Measurements from ENCODE around the gene PLA2G12B. TPM values are rescaled to one million over a fixed set of nuclear protein-coding genes. Genes with fewer than 3 reads are reported as not detected.

Gene PLA2G12B
- total RNA-seq, 2 experiments from 2014 or later, result not detected

DNA sequence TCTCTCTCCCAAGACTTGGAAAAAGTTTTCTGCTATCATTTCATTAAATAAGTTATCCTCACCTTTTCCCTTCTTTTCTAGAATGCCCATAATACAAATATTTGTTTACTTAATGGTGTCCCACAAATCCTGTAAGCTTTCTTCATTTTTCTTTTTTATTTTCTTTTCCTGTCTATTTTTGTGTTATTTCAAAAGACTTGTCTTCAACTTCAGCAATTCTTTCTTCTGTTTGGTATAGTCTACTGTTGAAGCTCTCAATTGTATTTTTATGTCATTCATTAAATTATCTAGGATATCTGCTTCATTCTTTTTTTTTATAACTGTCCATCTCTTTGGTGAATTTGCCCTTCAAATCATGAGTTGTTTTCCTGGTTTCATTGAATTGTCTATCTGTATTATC, 25.1 kb upstream of the PLA2G12B start:
- ATAC-seq (ENCODE audit: poor library complexity) (no peak), DNase-seq (no peak)
- Mint-ChIP-seq H3K27ac (no peak overlapping the region), H3K36me3 (ENCODE audit: low read depth) (peaks cover 18% of the 10 kb centered on the region), H3K9me3 (peaks cover 37% of the 10 kb centered on the region), H3K4me3 (no peak overlapping the region), H3K4me1 (ENCODE audit: low read depth) (no peaks in the 10 kb centered on the region), H3K27me3 (peaks cover 23% of the 10 kb centered on the region)
- ChIA-PET CTCF (no interaction called here), POLR2A (no interaction called here)
- intact Hi-C loops (cut with DNase I, micrococcal nuclease), result no loop called here
- Histone ChIP-seq H3K4me3 (ENCODE audit: low read length) (no peak overlapping the region), H3K9me3 (ENCODE audit: control insufficient read depth in 1 of 2, insufficient read depth in 1 of 2, low read length in 2 of 2) (peaks cover 28 to 56% of the 10 kb centered on the region in 2 experiments), H3K27me3 (ENCODE audit: control insufficient read depth in 1 of 2, insufficient read depth in 2 of 2, low read length in 2 of 2) (peaks cover 0 to 5% of the 10 kb centered on the region in 2 experiments), H3K4me1 (ENCODE audit: insufficient read depth, low read length) (no peaks in the 10 kb centered on the region), H3K36me3 (ENCODE audit: insufficient read depth, low read length) (no peaks in the 10 kb centered on the region), H3K27ac (ENCODE audit: low read depth in 1 of 2, low read length in 2 of 2) (no peak overlapping the region)
- TF ChIP-seq, protein P1, sequence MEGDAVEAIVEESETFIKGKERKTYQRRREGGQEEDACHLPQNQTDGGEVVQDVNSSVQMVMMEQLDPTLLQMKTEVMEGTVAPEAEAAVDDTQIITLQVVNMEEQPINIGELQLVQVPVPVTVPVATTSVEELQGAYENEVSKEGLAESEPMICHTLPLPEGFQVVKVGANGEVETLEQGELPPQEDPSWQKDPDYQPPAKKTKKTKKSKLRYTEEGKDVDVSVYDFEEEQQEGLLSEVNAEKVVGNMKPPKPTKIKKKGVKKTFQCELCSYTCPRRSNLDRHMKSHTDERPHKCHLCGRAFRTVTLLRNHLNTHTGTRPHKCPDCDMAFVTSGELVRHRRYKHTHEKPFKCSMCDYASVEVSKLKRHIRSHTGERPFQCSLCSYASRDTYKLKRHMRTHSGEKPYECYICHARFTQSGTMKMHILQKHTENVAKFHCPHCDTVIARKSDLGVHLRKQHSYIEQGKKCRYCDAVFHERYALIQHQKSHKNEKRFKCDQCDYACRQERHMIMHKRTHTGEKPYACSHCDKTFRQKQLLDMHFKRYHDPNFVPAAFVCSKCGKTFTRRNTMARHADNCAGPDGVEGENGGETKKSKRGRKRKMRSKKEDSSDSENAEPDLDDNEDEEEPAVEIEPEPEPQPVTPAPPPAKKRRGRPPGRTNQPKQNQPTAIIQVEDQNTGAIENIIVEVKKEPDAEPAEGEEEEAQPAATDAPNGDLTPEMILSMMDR (IDR thresholded peaks at IDR 0.05), result no peak

DNA sequence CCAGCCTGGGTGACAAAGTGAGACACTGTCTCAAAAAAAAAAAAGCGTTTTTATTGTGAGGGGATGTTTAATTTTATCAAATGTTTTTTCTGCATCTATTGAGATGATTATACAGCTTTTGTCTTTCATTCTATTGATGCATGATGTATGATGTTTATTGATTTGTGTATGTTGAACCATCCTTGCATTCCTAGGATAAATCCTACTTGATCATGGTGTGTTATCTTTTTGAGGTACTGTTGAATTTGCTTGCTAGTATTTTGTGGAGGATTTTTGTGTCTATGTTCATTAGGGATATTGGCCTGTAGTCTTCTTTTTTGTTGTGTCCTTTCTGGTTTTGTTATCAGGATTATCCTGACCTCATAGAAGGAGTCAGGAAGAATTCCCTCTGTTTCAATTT, 22.3 kb upstream of the PLA2G12B start:
- H3K27ac Mint-ChIP-seq, result no peak overlapping the region
- Histone ChIP-seq H3K27ac (ENCODE audit: low read depth in 1 of 2, low read length in 2 of 2) (no peak overlapping the region), H3K4me1 (ENCODE audit: insufficient read depth, low read length) (no peaks in the 10 kb centered on the region), H3K9me3 (ENCODE audit: control insufficient read depth in 1 of 2, insufficient read depth in 1 of 2, low read length in 2 of 2) (peaks cover 20 to 48% of the 10 kb centered on the region in 2 experiments), H3K27me3 (ENCODE audit: control insufficient read depth in 1 of 2, insufficient read depth in 2 of 2, low read length in 2 of 2) (peaks cover 0 to 5% of the 10 kb centered on the region in 2 experiments), H3K36me3 (ENCODE audit: insufficient read depth, low read length) (no peaks in the 10 kb centered on the region), H3K4me3 (ENCODE audit: low read length) (no peak overlapping the region)
- peaks cover 31% of the 10 kb centered on the region for H3K9me3 Mint-ChIP-seq
- no peak for ATAC-seq (ENCODE audit: poor library complexity)
- no peaks in the 10 kb centered on the region for H3K4me1 Mint-ChIP-seq (ENCODE audit: low read depth)
- TF ChIP-seq, protein P1 (IDR thresholded peaks at IDR 0.05), result no peak
- H3K36me3 Mint-ChIP-seq (ENCODE audit: low read depth), result peaks cover 18% of the 10 kb centered on the region
- intact Hi-C loops (cut with DNase I, micrococcal nuclease), result no loop called here
- no peak overlapping the region for H3K4me3 Mint-ChIP-seq
- ChIA-PET POLR2A (no interaction called here), CTCF (no interaction called here)
- no peak for DNase-seq
- peaks cover 25% of the 10 kb centered on the region for H3K27me3 Mint-ChIP-seq

DNA sequence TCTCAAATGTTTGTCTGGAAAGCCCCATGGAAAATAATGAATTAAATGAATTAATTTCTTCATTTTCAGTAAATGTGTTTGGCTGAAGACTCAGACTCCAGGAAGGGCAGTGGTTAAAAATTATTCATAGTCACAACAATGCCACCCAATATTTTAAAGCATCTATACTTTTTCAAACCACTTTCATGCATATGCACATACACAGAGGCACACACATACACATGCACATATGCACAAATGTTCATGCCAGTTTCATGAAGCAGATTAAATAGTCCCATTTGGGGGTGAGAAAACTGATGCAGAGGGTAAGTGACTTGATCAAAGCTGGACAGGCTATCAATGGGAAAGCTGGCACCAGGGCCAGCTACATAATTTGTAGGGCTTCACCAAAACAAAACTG, 1.4 kb upstream of the PLA2G12B start:
- H3K4me3 ChIP-seq (ENCODE audit: low read length), result no peak overlapping the region
- no peaks in the 10 kb centered on the region for H3K36me3 ChIP-seq (ENCODE audit: insufficient read depth, low read length)
- intact Hi-C loops (cut with DNase I, micrococcal nuclease), result loop anchor here in 1 of 2 experiments (5.0 kb wide), 1 partner anchor 919 kb away; no protein-coding TSS in a partner anchor
- no peak overlapping the region for H3K4me3 Mint-ChIP-seq
- ATAC-seq (ENCODE audit: poor library complexity), result no peak
- H3K9me3 Mint-ChIP-seq, result no peaks in the 10 kb centered on the region
- no peaks in the 10 kb centered on the region for H3K36me3 Mint-ChIP-seq (ENCODE audit: low read depth)
- ChIA-PET POLR2A (no interaction called here), CTCF (interaction anchor here (1.2 kb wide), 1 partner anchor 11 kb away, joined by 3 read pairs; no protein-coding TSS in a partner anchor)
- no peak overlapping the region for H3K27ac ChIP-seq (ENCODE audit: low read depth in 1 of 2, low read length in 2 of 2)
- H3K27ac Mint-ChIP-seq, result no peak overlapping the region
- no peaks in the 10 kb centered on the region for H3K9me3 ChIP-seq (ENCODE audit: control insufficient read depth in 1 of 2, insufficient read depth in 1 of 2, low read length in 2 of 2)
- H3K27me3 Mint-ChIP-seq, result peaks cover 23% of the 10 kb centered on the region
- TF ChIP-seq, protein P1 (IDR thresholded peaks at IDR 0.05), result no peak
- no peaks in the 10 kb centered on the region for H3K4me1 ChIP-seq (ENCODE audit: insufficient read depth, low read length)
- DNase-seq, result no peak
- H3K4me1 Mint-ChIP-seq (ENCODE audit: low read depth), result no peaks in the 10 kb centered on the region
- H3K27me3 ChIP-seq (ENCODE audit: control insufficient read depth in 1 of 2, insufficient read depth in 2 of 2, low read length in 2 of 2), result peaks cover 0 to 2% of the 10 kb centered on the region in 2 experiments

Data from CD4-positive, alpha-beta T cell (primary cell).